ENCODE data around the gene PAPSS1.
"Not testable (repeated sequence)": the region's sequence is repeated elsewhere in the genome, so short reads cannot be mapped to it uniquely, and the experiment has no call there.

The PAPSS1 gene

DNA sequence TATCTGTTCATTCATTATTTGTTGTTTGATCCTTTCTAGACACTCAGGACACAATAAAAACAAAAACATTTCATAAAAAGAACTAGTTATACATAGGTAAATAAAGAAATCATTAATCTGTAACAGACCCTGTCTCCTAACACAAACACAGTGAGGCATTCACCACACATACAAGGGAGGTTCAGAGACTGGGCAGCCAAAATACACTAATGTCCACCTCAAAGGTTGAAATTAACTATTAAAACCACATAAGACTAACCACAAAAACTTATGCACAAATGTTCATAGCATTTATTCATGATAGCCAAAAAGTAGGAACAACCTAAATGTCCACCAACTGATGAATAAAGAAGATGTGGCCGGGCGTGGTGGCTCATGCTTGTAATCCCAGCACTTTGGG, 7.8 kb downstream of the PAPSS1 start:
- TF ChIP-seq ZNF274 (IDR thresholded peaks at IDR 0.05; ENCODE audit: low read depth, low read length): no peak
- no peak overlapping the region for H3K4me3 ChIP-seq (ENCODE audit: low read length)

DNA sequence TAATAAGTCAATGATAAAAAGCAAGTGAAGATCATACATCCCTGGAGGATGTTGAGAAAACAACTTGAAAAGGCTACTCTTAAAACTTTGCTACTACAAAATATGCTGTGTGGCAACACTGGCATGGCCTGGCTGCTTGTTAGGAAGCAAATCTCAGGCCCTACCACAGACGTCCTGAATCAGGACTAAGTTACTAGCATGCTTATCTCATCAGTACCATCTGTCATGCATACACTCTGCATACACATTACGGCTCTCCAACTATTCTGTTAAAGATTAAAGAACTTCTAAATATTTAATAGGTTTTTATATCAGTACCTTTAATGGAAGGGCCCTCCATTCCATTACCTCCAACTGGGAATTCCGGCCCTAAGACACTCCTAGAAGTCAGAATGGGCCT, 8.2 kb downstream of the PAPSS1 start:
- H3K4me3 ChIP-seq (ENCODE audit: low read length): no peak overlapping the region
- TF ChIP-seq ZNF274 (IDR thresholded peaks at IDR 0.05; ENCODE audit: low read depth, low read length): no peak

DNA sequence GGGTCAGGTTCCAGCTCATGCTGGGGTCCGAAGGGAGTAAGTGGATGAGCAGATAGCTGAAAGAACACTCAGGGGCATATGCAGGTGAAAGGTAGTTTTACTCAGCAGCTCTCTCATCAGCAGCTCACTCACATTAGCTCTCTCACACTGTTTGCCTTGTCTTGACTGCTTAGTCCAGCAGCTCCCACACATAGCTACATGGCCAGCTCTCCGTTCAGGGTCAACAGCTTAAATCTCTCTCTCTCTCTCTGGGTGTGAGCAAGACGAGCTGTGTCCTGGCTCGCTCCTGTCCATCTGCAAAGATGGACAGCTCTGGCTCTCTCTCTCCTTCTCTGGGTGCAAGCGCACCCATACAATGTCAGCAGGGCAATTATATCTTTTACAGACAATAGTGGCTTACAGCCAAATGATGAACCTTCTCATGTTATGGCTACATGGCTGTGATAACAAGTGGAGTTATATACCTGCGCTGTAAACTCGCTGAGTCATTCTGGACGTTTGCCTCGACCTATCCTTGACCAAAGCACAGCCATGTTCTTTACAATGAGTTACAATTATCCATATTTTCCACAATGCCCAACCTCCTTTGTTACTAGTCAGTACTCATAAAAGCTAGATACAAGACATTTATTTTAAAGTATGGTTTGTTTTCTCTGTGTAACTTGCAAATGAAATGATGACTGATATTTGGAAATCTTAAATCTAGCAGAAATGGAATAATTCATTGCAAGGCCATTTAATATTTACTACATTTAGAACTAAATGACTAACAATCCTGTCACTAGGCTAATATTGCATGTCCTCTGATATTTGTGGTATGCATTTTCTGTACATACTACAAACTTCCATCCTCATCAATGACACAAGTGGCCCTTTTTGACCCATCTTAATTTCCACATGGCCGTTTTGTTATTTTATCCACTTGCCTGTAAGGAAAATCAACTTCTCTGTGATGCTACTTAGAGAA, 9.3 kb downstream of the PAPSS1 start:
- TF ChIP-seq ZNF274 (IDR thresholded peaks at IDR 0.05; ENCODE audit: low read depth, low read length): no peak
- no peak overlapping the region for H3K4me3 ChIP-seq (ENCODE audit: low read length)

DNA sequence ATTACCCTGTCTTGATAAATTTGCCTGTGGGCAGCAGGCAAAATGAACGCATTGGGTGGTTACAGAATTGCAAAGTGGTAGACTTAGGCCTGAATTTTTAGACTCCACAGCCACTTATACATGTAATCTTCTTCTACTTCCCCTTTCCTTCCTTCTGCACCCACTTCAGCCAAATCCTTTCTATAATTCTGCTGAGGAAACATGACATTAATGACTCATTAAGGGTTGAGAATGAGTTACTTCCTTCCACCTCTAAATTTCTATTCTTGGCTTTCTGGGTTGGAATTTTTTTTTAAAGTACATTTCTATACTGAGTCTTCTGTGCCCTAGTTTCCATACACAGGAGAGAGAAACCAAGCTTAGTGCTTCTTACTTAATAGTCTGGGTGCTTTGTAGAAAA, 10.1 kb downstream of the PAPSS1 start:
- H3K4me3 ChIP-seq (ENCODE audit: low read length): no peak overlapping the region
- no peak for TF ChIP-seq ZNF274 (IDR thresholded peaks at IDR 0.05; ENCODE audit: low read depth, low read length)

DNA sequence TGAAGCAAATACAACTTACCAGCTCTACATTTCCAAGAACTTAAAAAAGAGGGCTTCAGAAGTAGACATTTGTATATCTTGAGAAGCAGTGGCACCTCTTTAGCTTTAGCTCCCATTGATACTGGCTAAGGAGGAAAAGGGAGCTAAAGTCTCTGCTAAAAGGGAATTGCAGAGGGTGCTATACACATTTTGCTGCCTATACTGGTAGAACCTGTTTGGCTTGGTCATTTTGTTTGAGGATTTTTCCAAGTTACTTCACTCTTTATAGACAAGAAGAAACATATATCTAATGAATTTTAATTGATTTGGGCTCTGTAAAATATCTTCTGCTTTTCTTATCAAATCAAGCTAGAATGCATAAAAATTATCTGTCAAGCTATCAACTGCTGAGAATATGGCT, 11.8 kb downstream of the PAPSS1 start:
- TF ChIP-seq ZNF274 (IDR thresholded peaks at IDR 0.05; ENCODE audit: low read depth, low read length): no peak
- no peak overlapping the region for H3K4me3 ChIP-seq (ENCODE audit: low read length)

DNA sequence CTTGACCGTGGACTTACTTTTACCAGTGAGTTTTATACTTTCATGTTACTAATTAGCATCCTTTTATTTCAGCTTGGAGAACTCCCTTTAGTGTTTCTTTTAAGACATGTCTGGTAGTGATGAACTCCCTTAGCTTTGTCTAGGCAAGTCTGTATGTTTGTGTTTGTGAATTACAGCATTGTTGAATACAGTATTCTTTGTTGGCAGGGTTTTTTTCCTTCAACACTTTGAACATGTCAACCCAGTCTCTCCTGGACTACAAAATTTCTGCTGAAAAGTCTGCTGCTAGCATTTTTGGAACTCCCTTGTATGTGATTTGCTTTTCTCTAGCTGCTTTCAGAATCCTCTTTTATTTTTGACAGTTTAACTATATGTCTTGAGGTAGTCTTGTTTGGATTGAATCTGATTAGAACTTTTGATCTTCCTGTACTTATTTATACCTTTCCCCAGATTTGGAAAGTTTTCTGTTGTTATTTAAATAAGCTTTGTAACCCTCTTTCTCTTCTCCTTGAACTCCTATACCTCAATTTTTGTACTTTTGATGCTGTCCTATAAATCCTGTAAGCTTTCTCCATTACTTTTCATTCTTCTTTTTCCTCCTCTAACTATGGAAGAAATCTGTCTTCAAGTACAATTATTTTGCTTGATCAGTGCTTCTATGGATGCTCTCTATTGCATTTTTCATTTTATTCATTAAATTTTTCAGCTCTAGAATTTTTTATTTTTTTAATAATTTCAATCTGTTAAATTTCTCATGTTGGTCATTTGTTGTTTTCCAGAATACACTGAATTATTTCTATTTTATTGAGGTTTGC, 14.1 kb downstream of the PAPSS1 start:
- H3K4me3 ChIP-seq (ENCODE audit: low read length): no peak overlapping the region
- no peak for TF ChIP-seq ZNF274 (IDR thresholded peaks at IDR 0.05; ENCODE audit: low read depth, low read length)

DNA sequence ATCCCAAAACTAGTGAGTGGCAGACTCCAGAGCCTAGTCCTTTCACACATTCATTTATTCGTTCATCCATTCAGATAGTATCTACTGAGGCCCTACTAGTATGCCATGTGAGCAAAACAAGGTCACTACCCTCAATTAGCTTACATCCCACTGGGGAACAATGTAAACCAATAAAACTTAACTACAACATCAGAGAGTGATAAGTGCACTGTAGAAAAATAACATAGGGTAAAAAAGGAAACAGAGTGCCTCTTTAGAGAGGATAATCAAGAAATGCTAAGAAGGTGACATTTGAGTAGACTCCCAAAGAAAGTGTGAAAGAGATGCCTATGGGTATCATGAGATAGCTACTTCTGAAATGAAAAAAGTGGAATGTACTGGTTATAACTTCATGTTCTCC, 18.5 kb downstream of the PAPSS1 start:
- no peak overlapping the region for H3K4me3 ChIP-seq (ENCODE audit: low read length)
- no peak for TF ChIP-seq ZNF274 (IDR thresholded peaks at IDR 0.05; ENCODE audit: low read depth, low read length)

DNA sequence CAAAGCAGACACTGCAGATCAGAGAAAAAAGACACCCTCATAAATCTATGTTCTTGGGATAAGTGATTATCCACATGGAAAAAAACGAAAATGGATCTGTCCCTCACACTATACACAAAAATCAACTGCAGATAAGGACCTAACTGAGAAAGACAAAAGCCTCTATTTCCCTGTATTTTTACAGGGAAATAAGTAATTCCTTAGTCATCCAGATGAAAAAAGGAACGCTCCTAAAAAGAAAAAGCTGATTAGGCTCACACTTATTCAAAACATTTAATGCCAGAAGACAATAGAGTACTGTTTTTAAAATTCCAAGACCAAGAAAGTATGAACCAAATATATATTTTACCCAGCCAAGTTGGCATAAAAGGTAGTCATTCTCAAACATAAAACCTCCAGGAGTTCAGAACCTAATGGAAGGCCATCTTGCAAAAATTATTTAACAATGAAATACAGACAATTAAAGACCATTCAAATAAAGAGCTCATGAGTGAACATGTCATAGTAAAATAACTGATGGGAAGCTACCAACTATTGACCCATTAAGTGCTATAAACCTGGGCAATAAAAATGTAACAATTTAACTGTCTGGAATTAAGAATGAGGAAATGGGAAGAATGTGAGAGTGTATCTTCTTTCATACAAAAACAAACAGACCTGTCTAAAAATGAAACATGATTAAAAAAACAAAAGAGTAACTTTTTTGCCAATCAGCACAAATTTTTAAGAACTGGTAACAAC, 20.4 kb downstream of the PAPSS1 start:
- no peak for TF ChIP-seq ZNF274 (IDR thresholded peaks at IDR 0.05; ENCODE audit: low read depth, low read length)
- H3K4me3 ChIP-seq (ENCODE audit: low read length): no peak overlapping the region

DNA sequence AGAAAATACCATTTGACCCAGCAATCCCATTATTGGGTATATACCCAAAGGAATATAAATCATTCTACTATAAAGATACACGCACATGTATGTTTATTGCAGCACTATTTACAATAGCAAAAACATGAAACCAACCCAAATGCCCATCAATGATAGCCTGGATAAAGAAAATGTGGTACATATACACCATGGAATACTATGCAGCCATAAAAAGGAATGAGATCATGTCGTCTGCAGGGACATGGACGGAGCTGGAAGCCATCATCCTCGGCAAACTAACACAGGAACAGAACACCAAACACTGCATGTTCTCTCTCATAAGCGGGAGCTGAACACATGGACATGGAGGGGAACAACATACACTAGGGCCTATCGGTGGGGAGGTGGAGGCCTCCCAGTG, 23.8 kb downstream of the PAPSS1 start:
- H3K4me3 ChIP-seq (ENCODE audit: low read length): not testable (repeated sequence)

DNA sequence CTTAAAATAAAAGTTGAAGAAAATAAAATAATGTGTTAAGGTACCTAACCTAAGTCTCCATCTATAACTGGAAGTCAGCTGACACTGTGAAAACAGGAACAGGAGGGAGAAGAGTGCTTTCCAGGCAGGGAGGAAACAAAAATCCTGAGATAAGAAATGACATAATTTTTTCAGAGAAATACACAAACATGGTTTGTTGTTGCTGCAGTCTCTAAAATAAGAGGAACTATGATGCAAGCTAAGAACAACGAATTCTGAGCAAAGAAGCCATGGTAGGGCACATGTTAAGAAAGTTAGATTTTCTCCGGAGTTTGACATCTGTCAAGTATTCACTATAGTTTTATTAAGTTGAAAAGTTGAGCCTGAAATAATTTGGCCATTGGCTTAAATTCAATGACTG, 26.9 kb downstream of the PAPSS1 start:
- no peak for TF ChIP-seq ZNF274 (IDR thresholded peaks at IDR 0.05; ENCODE audit: low read depth, low read length)

DNA sequence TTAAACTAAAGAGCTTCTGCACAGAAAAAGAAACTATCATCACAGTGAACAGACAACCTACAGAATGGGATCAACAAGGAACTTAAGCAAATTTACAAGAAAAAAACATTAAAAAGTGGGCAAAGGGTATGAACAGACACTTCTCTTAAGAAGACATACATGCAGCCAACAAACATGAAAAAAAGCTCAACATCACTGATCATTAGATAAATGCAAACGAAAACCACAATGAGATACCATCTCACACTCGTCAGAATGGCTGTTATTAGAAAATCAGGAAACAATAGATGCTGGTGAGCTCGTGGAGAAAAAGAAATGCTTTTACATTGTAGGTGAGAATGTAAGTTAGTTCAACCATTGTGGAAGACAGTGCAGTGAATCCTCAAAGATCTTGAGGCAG, 27.8 kb downstream of the PAPSS1 start:
- H3K4me3 ChIP-seq (ENCODE audit: low read length): no peak overlapping the region
- no peak for TF ChIP-seq ZNF274 (IDR thresholded peaks at IDR 0.05; ENCODE audit: low read depth, low read length)

More for the DNA sequence above, 26.9 kb downstream of the PAPSS1 start:
- H3K4me3 ChIP-seq (ENCODE audit: low read length): no peak overlapping the region

DNA sequence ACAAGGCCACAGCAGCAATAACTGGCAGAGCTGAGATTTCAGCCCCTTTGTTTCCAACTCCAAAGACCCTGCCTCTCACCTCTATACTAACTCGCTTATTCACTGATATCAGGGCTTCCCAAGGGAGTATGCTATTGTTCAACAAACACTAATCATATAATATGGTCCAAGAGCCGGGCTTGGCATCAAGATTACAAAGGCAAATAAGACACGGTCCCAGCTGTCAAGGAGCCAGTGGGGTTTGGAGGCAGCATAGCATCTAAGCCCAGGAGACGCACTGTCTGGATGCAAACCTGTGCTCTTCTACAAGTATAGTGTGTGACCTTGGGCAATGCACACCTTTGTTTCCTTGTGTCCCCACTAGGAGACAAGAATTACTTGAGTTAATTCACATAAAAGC, 28.7 kb downstream of the PAPSS1 start:
- H3K4me3 ChIP-seq (ENCODE audit: low read length): no peak overlapping the region
- TF ChIP-seq ZNF274 (IDR thresholded peaks at IDR 0.05; ENCODE audit: low read depth, low read length): no peak

DNA sequence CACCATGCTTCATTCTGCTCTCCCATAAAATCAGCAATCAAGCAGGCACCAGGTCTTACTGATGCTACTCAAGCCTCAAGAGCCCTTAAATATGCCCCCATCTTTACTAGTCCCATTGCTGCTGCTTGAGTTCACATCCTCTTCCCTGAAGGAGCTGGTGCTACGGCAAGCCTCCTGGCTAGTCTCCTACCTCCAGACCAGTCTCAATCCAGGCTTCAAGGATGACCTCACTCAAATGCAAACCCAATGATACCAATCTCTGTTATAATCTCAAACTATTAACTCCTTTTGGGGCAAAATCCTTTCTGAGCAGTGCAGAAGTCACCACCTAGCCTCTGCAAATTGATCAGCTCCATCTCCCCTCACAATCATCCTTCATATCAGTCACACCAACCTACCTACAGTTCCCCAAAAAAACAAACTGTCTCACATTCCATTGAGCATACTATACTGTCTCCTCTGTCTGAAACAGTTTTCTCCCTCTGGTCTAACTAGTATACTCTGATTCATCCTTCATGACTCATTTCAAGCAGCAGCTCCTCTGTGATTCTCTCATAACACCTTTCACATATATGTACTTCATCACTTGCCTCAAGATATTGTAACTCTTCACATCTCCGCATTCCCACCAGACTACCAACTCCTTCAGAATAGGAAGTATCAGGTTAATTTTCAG, 30.0 kb downstream of the PAPSS1 start:
- no peak for TF ChIP-seq ZNF274 (IDR thresholded peaks at IDR 0.05; ENCODE audit: low read depth, low read length)

DNA sequence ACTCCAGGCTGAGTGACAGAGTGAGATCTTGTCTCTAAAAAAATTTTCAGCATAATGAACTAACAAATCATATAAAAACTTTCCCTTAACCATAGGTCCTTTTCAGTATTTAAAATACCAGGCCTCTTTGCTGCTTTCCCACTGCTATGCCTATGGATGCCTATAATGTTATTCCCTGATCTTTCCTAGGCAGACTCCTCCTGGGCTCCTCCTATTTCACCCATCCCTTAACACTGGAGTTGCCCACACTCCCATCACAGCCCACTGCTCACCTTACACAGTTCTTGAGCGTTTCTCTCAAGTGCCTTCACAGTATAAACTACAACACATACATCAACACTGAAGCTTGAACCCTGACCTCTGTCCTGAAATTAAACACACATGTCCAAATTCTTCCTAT, 31.6 kb downstream of the PAPSS1 start:
- TF ChIP-seq ZNF274 (IDR thresholded peaks at IDR 0.05; ENCODE audit: low read depth, low read length): no peak
- no peak overlapping the region for H3K4me3 ChIP-seq (ENCODE audit: low read length)

More for the DNA sequence above, 30.0 kb downstream of the PAPSS1 start:
- no peak overlapping the region for H3K4me3 ChIP-seq (ENCODE audit: low read length)
